ENCODE measurements around the gene OTOGL.

DNA sequence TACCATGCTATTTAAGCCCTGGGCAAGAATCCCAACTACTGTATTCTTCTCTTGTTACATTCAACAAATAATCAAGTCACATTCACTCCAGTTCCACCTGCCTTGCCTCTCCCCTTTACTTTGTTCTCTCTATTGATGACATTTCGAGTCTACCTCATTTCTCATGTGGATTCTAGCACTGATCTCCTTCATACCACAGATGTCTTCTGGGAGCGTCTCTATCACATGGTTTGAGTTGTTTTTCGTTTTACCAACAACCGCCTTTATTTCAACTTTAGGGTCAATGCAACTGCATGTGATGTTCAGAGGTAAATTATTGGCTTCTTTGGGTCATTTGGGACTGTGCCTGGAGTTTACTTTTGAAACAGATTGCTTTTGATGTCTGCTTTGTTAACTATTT, 40.7 kb downstream of the OTOGL start:
- TF ChIP-seq, protein P1, sequence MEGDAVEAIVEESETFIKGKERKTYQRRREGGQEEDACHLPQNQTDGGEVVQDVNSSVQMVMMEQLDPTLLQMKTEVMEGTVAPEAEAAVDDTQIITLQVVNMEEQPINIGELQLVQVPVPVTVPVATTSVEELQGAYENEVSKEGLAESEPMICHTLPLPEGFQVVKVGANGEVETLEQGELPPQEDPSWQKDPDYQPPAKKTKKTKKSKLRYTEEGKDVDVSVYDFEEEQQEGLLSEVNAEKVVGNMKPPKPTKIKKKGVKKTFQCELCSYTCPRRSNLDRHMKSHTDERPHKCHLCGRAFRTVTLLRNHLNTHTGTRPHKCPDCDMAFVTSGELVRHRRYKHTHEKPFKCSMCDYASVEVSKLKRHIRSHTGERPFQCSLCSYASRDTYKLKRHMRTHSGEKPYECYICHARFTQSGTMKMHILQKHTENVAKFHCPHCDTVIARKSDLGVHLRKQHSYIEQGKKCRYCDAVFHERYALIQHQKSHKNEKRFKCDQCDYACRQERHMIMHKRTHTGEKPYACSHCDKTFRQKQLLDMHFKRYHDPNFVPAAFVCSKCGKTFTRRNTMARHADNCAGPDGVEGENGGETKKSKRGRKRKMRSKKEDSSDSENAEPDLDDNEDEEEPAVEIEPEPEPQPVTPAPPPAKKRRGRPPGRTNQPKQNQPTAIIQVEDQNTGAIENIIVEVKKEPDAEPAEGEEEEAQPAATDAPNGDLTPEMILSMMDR (IDR thresholded peaks at IDR 0.05): no peak
- no peak for TF ChIP-seq POLR2AphosphoS5 (IDR thresholded peaks at IDR 0.05)

Data from breast epithelium (tissue), 3 donors.